ENCODE measurements around the gene KCNH2. TPM values are rescaled to one million over a fixed set of nuclear protein-coding genes. Genes with fewer than 3 reads are reported as not detected.

The KCNH2 gene
- total RNA-seq, 1 donor from 2014 or later, result 49.4 TPM

- no peak for DNase-seq (ENCODE audit: low spot score)
Observed at GRCh38 chr7:150994141-150994837, 16.2 kb upstream of the KCNH2 start.

GRCh38 chr7:150993511-150993910 lies 15.4 kb upstream of the KCNH2 start:
- no peak for DNase-seq (ENCODE audit: low spot score)

- no peak for DNase-seq (ENCODE audit: low spot score)
Observed at GRCh38 chr7:150992833-150993302, 14.7 kb upstream of the KCNH2 start.

- DNase-seq (ENCODE audit: low spot score), result no peak
Observed at GRCh38 chr7:150992051-150992640, 14.0 kb upstream of the KCNH2 start.

- no peak for DNase-seq (ENCODE audit: low spot score)
Observed at GRCh38 chr7:150990416-150991186, 12.5 kb upstream of the KCNH2 start, which contains the start of gene NOS3. TSS of gene NOS3 (plus strand) at chr7:150991017. CDS start at chr7:150993804, 2,787 bp downstream.

GRCh38 chr7:150989456-150989855 lies 11.3 kb upstream of the KCNH2 start:
- DNase-seq (ENCODE audit: low spot score), result no peak

- no peak for DNase-seq (ENCODE audit: low spot score)
Observed at GRCh38 chr7:150988230-150989226, 10.4 kb upstream of the KCNH2 start.

GRCh38 chr7:150986556-150986955 lies 8.4 kb upstream of the KCNH2 start:
- DNase-seq (ENCODE audit: low spot score), result no peak

GRCh38 chr7:150986099-150986512 lies 8.0 kb upstream of the KCNH2 start:
- peak; percentile 65 for DNase-seq (ENCODE audit: low spot score)

- DNase-seq (ENCODE audit: low spot score), result no peak
Observed at GRCh38 chr7:150983893-150984368, 5.8 kb upstream of the KCNH2 start.

GRCh38 chr7:150982351-150982750 lies 4.2 kb upstream of the KCNH2 start:
- no peak for DNase-seq (ENCODE audit: low spot score)

- DNase-seq (ENCODE audit: low spot score), result no peak
Observed at GRCh38 chr7:150981644-150982043, 3.5 kb upstream of the KCNH2 start.

GRCh38 chr7:150980663-150981062 lies 2.5 kb upstream of the KCNH2 start:
- DNase-seq (ENCODE audit: low spot score), result no peak

- DNase-seq (ENCODE audit: low spot score), result no peak
Observed at GRCh38 chr7:150979713-150980390, 1.7 kb upstream of the KCNH2 start.

- no peak for DNase-seq (ENCODE audit: low spot score)
Observed at GRCh38 chr7:150977382-150978125, 567 bp downstream of the KCNH2 start.

GRCh38 chr7:150976529-150977381 lies 1.4 kb downstream of the KCNH2 start:
- no peak for DNase-seq (ENCODE audit: low spot score)

GRCh38 chr7:150975536-150976319 lies 2.4 kb downstream of the KCNH2 start:
- no peak for DNase-seq (ENCODE audit: low spot score)

Data from mucosa of gallbladder (tissue), 1 donor.